AML-193 (cell line): ENCODE results near the gene LMF1.

Experiments used
- DNase-seq, 2 experiments: peaks; one replicate each; lab custom pipeline; 2025; lab: John Stamatoyannopoulos, UW

LMF1 gene

GRCh38 chr16:1002399-1003166, 31.8 kb upstream of the LMF1 start:
- no peak for DNase-seq

GRCh38 chr16:1001096-1001495, 30.3 kb upstream of the LMF1 start:
- DNase-seq = no peak

GRCh38 chr16:1000608-1001007, 29.8 kb upstream of the LMF1 start:
- no peak for DNase-seq

- no peak for DNase-seq
These were observed 28.9 kb upstream of the LMF1 start for GRCh38 chr16:999677-1000076.

- no peak for DNase-seq
These were observed 27.8 kb upstream of the LMF1 start for GRCh38 chr16:998615-999014.

- no peak for DNase-seq
These were observed 27.4 kb upstream of the LMF1 start for GRCh38 chr16:998211-998610.

GRCh38 chr16:997440-998051, 26.8 kb upstream of the LMF1 start:
- no peak for DNase-seq

GRCh38 chr16:996681-997080, 25.9 kb upstream of the LMF1 start:
- DNase-seq = no peak

- DNase-seq = no peak
These were observed 25.0 kb upstream of the LMF1 start for GRCh38 chr16:995783-996182.

- no peak for DNase-seq
These were observed 24.3 kb upstream of the LMF1 start for GRCh38 chr16:995087-995486.

GRCh38 chr16:993731-994130, 22.9 kb upstream of the LMF1 start:
- DNase-seq = no peak

- DNase-seq = no peak
These were observed 21.0 kb upstream of the LMF1 start for GRCh38 chr16:991773-992172.

- DNase-seq = no peak
These were observed 20.6 kb upstream of the LMF1 start for GRCh38 chr16:991345-991744.

- no peak for DNase-seq
These were observed 19.9 kb upstream of the LMF1 start for GRCh38 chr16:990516-991291.

- no peak for DNase-seq
These were observed 18.6 kb upstream of the LMF1 start for GRCh38 chr16:989354-989814.

GRCh38 chr16:988471-989353, 17.9 kb upstream of the LMF1 start:
- DNase-seq = no peak

GRCh38 chr16:987906-988305, 17.1 kb upstream of the LMF1 start:
- DNase-seq = no peak

- no peak for DNase-seq
These were observed 16.3 kb upstream of the LMF1 start for GRCh38 chr16:986925-987582.

GRCh38 chr16:986411-986810, 15.6 kb upstream of the LMF1 start:
- DNase-seq = no peak

GRCh38 chr16:985646-986400, 15.0 kb upstream of the LMF1 start:
- DNase-seq = no peak
